ENCODE data around the gene TM4SF1.
"Not testable (repeated sequence)": the region's sequence is repeated elsewhere in the genome, so short reads cannot be mapped to it uniquely, and the experiment has no call there.

Gene TM4SF1

GRCh38 chr3:149337486-149337885, 40.0 kb downstream of the TM4SF1 start:
- DNase-seq, result not testable (repeated sequence)

- no peak for DNase-seq
These were observed 40.5 kb downstream of the TM4SF1 start for GRCh38 chr3:149336925-149337324.

GRCh38 chr3:149333176-149333859, 44.1 kb downstream of the TM4SF1 start, which contains the start of gene TM4SF18:
TM4SF18 (minus strand) TSS chr3:149333636; CDS start chr3:149333382, 254 bp downstream.
- no peak for DNase-seq

DNA sequence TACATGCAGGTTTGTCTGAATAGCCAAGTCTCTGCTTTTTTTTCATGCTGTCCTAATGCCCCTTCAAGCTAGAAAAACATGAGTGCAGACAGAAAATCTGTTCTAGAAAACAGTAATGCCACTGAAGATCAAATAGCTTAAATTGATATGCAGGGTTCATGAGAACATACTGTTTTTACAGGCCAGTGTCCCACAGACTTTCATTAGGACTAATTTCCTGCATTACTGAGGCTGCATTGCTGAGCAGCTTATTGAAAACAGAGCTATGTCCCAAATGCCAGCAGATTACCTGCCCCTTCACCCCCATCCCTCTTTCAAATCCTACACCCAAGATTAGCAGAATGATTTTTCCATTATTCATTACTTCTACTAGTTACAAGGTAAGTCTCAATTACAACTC, 44.7 kb downstream of the TM4SF1 start:
- no peak for DNase-seq

GRCh38 chr3:149332227-149332765, 45.2 kb downstream of the TM4SF1 start:
- no peak for DNase-seq

DNA sequence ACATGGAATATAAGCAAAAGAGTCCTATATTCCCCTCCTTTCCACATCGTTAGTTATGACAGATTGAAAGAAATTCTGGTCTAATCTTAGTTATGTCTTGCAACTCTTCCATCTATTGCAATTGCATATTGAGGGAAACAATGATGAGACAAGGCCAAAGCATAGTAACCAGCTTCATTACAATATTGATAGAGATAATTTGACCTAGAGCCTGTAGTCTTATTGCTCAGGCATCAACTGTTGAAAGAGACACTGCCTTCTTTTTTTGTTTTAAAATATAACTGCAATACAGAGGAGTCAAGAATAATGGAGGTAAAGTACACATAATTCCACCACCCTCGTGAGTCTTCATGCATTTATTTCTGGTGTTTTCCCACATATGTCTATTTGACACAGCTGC, 46.1 kb downstream of the TM4SF1 start:
- no peak for DNase-seq

DNA sequence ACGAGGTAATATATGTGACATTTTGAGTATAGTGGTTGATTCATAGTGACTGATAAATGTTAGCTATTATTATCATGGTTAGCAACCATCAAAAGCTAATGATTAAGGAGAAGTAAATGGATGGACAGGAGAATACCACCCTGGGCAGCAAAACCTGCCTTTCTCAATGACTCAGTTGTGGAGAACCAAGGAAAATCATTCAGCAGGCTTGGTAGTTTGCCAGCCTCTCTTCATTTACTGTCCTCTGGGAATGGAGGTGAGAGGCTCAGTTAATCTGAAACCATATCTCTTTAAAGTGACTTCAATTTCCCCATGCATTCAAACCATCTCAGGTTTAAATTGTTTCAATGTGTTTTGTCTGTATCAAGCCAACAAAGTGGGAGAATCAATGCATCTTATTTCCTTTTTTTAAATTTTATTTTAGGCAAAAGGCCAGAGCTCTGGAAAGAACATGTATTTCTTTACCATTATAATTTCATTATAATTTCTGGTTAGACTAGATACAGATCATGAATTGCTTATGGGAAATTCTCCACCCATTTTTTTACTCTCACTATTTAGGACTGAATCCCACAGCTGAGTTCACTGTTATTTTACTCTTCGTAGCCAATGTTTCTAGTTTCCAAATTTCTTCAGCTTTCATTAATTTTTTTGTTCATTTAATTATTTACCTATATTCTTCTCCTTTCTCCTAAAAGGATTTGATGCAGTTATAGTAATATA, 46.7 kb downstream of the TM4SF1 start:
- DNase-seq, result no peak

GRCh38 chr3:149327156-149327555, 50.3 kb downstream of the TM4SF1 start:
- DNase-seq, result no peak

DNA sequence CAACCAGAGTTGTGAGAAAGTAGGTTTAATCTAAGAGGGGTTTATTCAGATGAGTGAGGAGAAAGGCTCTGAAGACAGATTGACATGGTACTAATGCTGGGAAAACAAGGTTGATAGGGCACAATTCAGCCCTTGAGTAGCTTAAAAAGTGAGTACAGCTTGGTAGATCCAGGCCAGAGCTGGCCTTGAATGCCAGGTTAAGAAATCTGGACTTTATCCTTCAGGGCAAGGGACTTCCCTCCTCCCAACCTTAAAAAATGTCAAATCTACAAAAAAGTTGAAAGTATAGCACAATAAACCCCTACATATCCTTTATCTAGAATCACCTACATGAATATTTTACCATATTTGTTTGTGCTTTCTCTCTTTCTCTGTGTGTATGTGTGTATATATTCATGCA, 51.9 kb downstream of the TM4SF1 start:
- DNase-seq, result no peak

- DNase-seq, result no peak
These were observed 53.1 kb downstream of the TM4SF1 start for GRCh38 chr3:149324332-149324731.

GRCh38 chr3:149321640-149322039, 55.8 kb downstream of the TM4SF1 start:
- no peak for DNase-seq

- DNase-seq, result no peak
These were observed 56.3 kb downstream of the TM4SF1 start for GRCh38 chr3:149321136-149321535.

DNA sequence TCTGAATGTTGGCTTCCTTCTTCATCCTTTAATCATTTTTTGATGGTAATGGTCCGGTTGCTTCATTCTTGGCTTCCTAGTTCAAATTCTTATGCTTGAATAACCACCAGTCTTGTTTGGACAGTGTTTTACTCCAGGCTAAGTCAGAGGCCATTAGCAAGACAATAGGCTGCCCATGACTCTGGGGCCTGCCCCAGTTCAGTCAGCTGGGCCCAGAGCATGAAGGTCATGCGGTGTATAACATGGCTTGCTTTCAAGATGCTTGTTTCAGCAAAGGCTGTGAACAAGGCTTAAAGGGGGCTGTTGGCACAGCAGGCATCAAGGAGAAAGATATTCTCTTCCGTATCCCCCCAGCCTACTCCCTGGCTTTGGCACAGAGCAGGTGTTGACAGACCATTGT, 57.7 kb downstream of the TM4SF1 start:
- DNase-seq, result no peak

All from stimulated activated CD8-positive, alpha-beta memory T cell treated with anti-CD3 and anti-CD28 coated beads, Interleukin-4, amount 100 ng/mL, for 48 hours (primary cell).